Stimulated activated naive B cell treated with anti-CD40 and anti-IgM and Interleukin-4, amounts not matched to agents 10 μg/mL and 1 μg/mL and 100 μg/mL, for 72 hours (primary cell): ENCODE results near the gene YIPF2.

Experiments used
- ATAC-seq, 2 donors: fragments of 150-1000 bp; cut with Tn5 transposase; replicated peaks; 2 replicates each; pipeline ENCODE4 v1.10.0; 2021; ENCODE audit warnings: moderate library complexity in 1 of 2
- DNase-seq: peaks from one replicate; pipeline ENCODE4 v3.0.0; 2021
- H3K27ac Mint-ChIP-seq: one replicate; pipeline ENCODE4 v1.8.0; 2022; ENCODE audit warnings: mild to moderate bottlenecking, mixed read lengths
- H3K27me3 Mint-ChIP-seq, 2 donors: one replicate each; pipeline ENCODE4 v1.8.0; 2022; ENCODE audit warnings: mixed read lengths in 2 of 2
- H3K36me3 Mint-ChIP-seq, 2 donors: one replicate each; pipeline ENCODE4 v1.8.0; 2022; ENCODE audit warnings: mixed read lengths in 2 of 2, mild to moderate bottlenecking in 1 of 2
- H3K4me1 Mint-ChIP-seq, 2 donors: one replicate each; pipeline ENCODE4 v1.8.0; 2022; ENCODE audit warnings: mixed read lengths in 2 of 2, mild to moderate bottlenecking in 1 of 2
- H3K4me3 Mint-ChIP-seq, 2 donors: one replicate each; pipeline ENCODE4 v1.8.0; 2022; ENCODE audit warnings: mild to moderate bottlenecking in 2 of 2, mixed read lengths in 2 of 2, moderate library complexity in 1 of 2
- H3K9me3 Mint-ChIP-seq, 2 donors: one replicate each; pipeline ENCODE4 v1.8.0; 2022; ENCODE audit warnings: mixed read lengths in 2 of 2, mild to moderate bottlenecking in 1 of 2

The YIPF2 gene

DNA sequence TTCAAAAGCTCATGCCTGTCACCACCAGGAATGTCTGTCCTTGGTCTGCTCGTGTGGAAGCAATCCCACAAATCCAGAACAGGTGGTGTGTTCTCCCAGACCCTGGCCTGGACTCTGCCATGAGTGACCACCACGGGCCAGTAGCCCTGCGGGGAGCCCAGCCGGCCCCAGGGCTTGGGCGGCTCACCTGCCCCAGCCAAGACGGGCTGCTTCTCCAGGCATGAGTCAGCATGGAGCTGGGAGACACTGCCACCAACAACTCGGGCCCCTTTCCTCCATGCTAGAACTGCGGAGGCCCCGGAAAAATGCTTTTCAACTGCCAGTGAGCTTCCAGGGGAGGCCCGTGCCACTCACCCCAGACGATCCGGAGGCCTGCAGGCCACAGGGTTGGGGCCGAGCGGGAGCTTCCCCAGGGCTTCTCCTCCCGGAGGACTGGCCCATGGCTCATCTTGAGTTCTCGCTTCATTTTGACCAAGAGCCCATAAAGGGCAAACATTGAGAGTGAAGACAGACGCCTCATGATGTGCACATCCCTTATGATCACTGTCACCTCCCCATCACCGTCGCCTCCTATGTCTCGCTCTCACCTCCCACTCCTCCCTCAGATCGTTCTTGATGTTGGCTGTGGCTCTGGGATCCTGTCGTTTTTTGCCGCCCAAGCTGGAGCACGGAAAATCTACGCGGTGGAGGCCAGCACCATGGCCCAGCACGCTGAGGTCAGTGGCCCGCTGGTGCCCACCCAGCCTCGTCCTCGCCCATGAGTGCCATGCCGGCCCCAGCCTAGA, 16.7 kb downstream of the YIPF2 start:
- Mint-ChIP-seq H3K4me3 (no peak overlapping the region), H3K27ac (no peak overlapping the region), H3K4me1 (peaks cover 0 to 2% of the 10 kb centered on the region in 2 donors), H3K9me3 (no peaks in the 10 kb centered on the region), H3K36me3 (peaks cover 39 to 72% of the 10 kb centered on the region in 2 donors), H3K27me3 (no peaks in the 10 kb centered on the region)
- DNase-seq = no peak
- no peak for ATAC-seq

DNA sequence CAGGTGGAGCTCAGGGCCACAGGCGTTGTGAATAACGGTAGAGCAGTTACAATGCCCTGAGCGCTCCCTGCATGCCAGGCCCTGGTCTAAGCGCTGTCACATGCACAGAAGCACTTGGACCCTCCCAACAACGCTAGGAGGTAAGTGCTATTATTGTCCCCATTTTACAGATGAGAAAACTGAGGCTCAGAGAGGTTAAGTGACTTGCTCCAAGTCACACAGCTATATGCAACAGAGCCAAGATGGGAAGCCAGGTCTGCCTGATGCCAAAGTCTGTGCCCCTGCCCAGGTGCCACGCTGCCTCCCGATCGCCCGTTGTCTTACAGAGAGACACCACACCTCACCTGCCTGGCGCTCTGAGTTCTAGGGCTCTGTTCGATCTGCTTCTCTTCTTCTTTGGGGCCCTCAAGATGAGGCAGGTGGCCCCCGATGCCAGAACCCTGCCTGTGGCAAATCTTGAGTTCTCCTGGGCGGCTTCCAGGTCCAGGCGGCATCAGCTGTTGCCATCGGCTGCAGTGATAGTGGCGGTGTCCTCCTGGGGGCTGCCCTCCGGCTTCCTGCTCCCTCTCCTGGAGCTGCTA, 20.0 kb downstream of the YIPF2 start:
- Mint-ChIP-seq H3K36me3 (peaks cover 32 to 64% of the 10 kb centered on the region in 2 donors), H3K27me3 (no peaks in the 10 kb centered on the region), H3K4me3 (no peak overlapping the region), H3K4me1 (peaks cover 0 to 5% of the 10 kb centered on the region in 2 donors), H3K9me3 (no peaks in the 10 kb centered on the region), H3K27ac (no peak overlapping the region)
- no peak for DNase-seq
- ATAC-seq = no peak

DNA sequence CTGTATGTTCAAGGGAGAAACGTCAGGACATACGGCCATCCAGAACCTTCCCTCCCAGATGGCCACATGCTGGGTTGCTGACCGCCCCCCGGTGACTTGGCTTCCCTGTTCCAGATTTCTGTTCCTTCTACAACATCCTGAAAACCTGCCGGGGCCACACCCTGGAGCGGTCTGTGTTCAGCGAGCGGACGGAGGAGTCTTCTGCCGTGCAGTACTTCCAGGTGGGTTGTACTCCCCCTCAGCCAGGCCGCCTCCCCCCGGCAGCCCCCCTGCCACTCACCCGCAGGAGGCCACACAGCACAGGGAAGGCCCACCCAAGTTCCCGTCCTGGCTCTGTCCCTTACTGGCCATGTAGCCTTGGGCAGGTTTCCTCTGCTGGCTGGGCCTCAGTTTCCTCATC, 20.5 kb downstream of the YIPF2 start:
- Mint-ChIP-seq H3K27me3 (no peaks in the 10 kb centered on the region), H3K36me3 (peaks cover 32 to 66% of the 10 kb centered on the region in 2 donors), H3K9me3 (no peaks in the 10 kb centered on the region), H3K27ac (no peak overlapping the region), H3K4me3 (no peak overlapping the region), H3K4me1 (peaks cover 0 to 7% of the 10 kb centered on the region in 2 donors)
- no peak for ATAC-seq
- no peak for DNase-seq

DNA sequence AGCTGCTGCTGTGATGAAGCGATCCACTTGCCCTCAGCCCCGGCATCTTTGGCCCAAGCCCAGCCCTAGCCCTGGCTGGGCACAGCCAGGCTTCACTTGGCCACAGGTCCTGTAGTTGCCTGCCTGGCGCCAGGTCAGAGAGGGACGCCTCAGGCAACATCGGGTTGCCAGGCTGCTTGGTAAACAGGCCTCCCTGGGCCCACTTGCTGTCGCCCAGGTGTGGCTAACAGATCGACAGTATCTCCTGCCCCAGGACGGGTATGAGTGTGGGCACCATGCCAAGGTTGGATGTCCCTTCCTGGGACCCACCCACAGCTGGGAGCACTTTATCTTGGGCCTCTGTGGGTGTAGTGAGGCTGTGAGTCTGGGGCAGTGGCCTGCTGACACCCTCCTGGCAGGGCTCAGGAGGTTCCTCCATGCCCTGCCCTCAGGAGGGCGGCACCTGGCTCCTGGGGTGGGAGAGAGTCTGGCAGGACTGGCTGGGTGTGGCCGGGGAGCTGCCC, 29.2 kb downstream of the YIPF2 start:
- Mint-ChIP-seq H3K4me3 (no peak overlapping the region), H3K9me3 (no peaks in the 10 kb centered on the region), H3K27me3 (no peaks in the 10 kb centered on the region), H3K27ac (no peak overlapping the region), H3K36me3 (peaks cover 11 to 40% of the 10 kb centered on the region in 2 donors), H3K4me1 (peaks cover 17 to 34% of the 10 kb centered on the region in 2 donors)
- ATAC-seq = no peak
- no peak for DNase-seq

DNA sequence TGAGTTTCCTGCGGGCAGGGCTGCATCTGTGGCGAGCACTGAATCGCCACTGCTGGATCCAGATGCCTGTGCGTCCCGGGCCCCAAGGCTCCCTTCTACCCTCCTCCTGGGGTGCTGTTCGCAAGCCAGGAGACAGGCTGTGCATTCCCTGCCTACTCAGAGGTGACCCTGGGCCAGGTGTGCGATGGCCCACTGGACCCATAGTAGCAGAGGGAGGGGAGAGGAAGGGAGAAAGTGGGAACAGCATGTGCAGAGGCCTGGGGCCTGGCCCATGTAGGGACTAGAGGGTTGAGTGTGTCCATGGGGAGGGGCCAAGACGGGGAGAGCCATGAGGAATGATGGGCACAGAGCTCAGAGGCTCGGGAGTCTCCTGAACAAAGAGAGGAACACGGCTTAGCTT, 29.8 kb downstream of the YIPF2 start:
- no peaks in the 10 kb centered on the region for H3K9me3 Mint-ChIP-seq
- peaks cover 14 to 38% of the 10 kb centered on the region in 2 donors for H3K4me1 Mint-ChIP-seq
- peaks cover 14 to 36% of the 10 kb centered on the region in 2 donors for H3K36me3 Mint-ChIP-seq
- DNase-seq (no peak), ATAC-seq (no peak)
- H3K27me3 Mint-ChIP-seq = no peaks in the 10 kb centered on the region
- no peak overlapping the region for H3K4me3 Mint-ChIP-seq
- no peak overlapping the region for H3K27ac Mint-ChIP-seq

DNA sequence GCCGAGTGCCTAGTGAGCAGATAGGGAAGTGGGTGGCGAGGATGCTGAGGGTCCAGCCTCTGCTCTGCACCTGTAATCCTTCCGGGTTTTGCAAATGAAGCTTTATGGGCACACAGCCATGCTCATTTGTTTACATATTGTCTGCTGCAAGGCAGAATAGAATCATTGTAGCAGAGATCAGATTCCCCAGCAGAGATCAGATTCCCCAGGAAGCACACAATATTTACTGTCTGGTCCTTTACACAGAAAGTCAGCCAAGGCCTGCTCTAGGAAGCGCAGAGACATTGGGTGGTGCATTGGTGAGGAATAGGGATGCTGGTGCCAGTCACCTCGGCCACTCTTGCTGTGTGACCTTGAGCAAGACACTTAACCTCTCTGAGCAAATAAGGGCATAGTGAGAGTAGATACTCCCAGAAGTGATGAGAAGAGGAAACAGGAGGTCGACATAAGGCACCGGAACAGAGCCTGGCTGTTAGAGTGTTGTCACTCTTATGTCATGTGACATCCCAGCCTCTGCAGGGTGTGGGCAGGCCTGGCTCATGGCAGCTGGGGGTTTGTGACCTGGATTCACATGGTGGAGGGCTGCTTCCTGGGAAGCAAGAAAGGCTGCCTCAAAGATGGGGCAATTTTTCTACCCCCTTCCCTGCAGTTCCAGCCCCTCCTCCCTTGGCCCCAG, 31.4 kb downstream of the YIPF2 start:
- Mint-ChIP-seq H3K27me3 (no peaks in the 10 kb centered on the region), H3K27ac (no peak overlapping the region), H3K9me3 (no peaks in the 10 kb centered on the region), H3K4me3 (no peak overlapping the region), H3K36me3 (peaks cover 6 to 24% of the 10 kb centered on the region in 2 donors), H3K4me1 (peaks cover 12 to 38% of the 10 kb centered on the region in 2 donors)
- DNase-seq (no peak), ATAC-seq (peak in 1 of 2 donors; percentile 48)

DNA sequence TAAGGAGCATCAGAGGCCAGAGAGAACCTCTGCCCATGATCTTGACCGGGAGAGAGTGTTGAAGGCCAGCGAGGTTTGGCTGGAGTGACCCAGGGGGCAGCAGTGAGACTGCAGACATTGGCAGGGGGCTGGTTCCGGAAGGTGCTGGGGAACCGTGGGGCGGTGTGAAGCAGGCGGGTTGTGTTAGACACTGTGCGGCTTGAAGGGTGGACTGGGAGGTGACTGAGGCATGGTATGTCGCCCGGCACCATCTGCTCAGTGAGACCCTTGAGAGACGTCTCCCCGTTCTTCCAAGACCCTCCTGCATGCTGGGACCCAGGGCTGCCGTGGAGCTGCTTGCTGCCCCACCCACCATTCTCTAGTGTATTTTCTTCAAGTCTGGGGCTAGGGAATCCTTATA, 32.5 kb downstream of the YIPF2 start:
- H3K9me3 Mint-ChIP-seq = no peaks in the 10 kb centered on the region
- ATAC-seq (no peak), DNase-seq (no peak)
- H3K27me3 Mint-ChIP-seq = no peaks in the 10 kb centered on the region
- H3K27ac Mint-ChIP-seq = no peak overlapping the region
- peaks cover 5 to 28% of the 10 kb centered on the region in 2 donors for H3K36me3 Mint-ChIP-seq
- H3K4me3 Mint-ChIP-seq = no peak overlapping the region
- peaks cover 12 to 38% of the 10 kb centered on the region in 2 donors for H3K4me1 Mint-ChIP-seq

DNA sequence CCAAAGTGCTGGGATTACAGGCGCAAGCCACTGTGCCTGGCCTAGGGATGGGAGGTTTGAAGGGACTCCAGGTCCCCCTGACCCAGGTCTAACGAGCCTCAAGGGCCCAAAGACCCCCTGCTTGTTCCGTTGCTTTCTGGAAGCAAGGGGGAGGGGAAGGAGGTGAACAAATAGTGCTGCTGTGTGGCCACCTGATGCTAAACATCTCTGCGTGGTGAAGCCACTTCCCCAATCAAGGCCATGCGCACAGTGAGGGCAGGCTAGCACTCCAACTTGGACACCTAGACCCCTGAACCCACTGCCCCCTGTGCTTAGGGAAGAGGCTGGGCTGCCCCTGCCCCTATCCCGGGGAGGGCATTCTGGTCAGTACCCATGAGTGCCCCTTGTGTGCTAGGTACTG, 33.1 kb downstream of the YIPF2 start:
- Mint-ChIP-seq H3K9me3 (no peaks in the 10 kb centered on the region), H3K27me3 (no peaks in the 10 kb centered on the region), H3K27ac (no peak overlapping the region), H3K36me3 (peaks cover 5 to 28% of the 10 kb centered on the region in 2 donors), H3K4me1 (peaks cover 12 to 38% of the 10 kb centered on the region in 2 donors), H3K4me3 (peak overlapping the region in 1 of 2 donors; percentile 52)
- no peak for ATAC-seq
- DNase-seq = no peak

DNA sequence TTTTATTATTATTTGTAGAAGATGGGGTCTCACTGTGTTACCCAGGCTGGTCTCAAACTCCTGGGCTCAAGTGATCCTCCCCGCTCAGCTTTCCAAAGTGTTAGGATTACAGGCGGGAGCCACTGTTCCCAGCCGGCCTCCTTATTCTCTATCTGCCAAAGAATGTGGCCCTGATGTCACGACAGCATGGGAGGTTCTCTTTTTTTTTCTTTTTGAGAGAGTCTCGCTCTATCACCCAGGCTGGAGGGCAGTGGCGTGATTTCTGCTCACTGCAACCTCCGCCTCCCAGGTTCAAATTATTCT, 33.6 kb downstream of the YIPF2 start:
- H3K27me3 Mint-ChIP-seq = no peaks in the 10 kb centered on the region
- H3K27ac Mint-ChIP-seq = no peak overlapping the region
- H3K36me3 Mint-ChIP-seq = peaks cover 5 to 28% of the 10 kb centered on the region in 2 donors
- DNase-seq (no peak), ATAC-seq (no peak)
- no peaks in the 10 kb centered on the region for H3K9me3 Mint-ChIP-seq
- no peak overlapping the region for H3K4me3 Mint-ChIP-seq
- H3K4me1 Mint-ChIP-seq = peaks cover 12 to 34% of the 10 kb centered on the region in 2 donors

DNA sequence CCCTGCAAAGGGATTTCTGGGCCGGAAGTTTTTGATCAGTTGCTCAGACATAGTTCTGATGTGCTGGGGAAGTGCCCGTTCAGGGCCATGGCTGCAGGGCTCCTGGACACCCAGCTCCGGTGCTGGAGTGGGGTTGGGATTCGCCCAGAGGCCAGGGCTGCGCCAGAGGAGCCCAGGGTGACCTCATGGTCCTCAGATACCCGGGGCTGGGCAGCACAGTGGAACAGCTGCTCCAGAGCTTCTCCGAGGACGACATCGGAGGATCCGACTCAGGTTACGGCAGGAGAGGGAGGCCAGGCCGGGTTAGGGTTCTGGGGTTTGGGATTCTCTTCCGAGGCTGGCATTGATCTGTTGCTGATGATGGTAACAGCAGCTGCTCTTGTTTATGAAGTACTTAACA, 36.2 kb downstream of the YIPF2 start:
- H3K9me3 Mint-ChIP-seq = no peaks in the 10 kb centered on the region

DNA sequence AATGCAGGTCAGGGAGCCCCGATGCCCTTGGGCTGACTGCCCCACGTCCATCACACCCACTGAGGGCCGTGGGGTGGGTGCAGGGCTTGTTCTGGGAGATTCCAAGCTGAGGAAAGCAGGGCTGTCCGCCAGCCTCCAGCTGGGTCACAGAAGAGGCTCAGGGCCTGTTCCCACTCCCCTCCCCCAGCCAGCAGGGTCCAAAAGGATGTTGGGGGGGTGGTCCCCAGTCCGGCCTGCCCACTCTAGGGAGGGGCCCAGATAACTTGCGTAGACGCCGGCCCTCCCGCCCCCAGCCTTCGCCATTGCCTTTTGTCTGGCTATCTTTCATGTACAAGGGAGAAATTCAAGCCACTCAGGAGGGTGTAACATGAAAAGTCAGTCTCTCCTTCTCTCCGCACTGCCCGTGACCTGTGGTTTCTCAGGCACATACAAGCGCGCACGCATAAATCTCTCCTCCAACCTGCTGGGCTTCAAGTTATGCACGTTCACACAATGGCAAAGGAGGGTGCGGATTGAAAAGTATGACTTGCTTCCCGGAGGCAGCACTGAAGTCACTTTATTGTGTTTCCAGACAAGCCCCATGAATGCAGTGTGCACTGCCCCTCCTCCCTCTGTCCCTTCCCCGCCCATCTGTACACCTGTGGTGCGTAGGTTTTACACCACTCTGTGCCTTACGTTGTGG, 36.9 kb downstream of the YIPF2 start:
- ATAC-seq (no peak), DNase-seq (no peak)
- Mint-ChIP-seq H3K4me1 (peaks cover 14 to 37% of the 10 kb centered on the region in 2 donors), H3K4me3 (no peak overlapping the region), H3K27me3 (no peaks in the 10 kb centered on the region), H3K36me3 (peaks cover 8 to 20% of the 10 kb centered on the region in 2 donors), H3K9me3 (no peaks in the 10 kb centered on the region), H3K27ac (no peak overlapping the region)

More for the DNA sequence above, 36.2 kb downstream of the YIPF2 start:
- no peak for DNase-seq
- Mint-ChIP-seq H3K4me3 (no peak overlapping the region), H3K36me3 (peaks cover 8 to 22% of the 10 kb centered on the region in 2 donors), H3K4me1 (peaks cover 14 to 40% of the 10 kb centered on the region in 2 donors), H3K27ac (no peak overlapping the region), H3K27me3 (no peaks in the 10 kb centered on the region)
- ATAC-seq = no peak

DNA sequence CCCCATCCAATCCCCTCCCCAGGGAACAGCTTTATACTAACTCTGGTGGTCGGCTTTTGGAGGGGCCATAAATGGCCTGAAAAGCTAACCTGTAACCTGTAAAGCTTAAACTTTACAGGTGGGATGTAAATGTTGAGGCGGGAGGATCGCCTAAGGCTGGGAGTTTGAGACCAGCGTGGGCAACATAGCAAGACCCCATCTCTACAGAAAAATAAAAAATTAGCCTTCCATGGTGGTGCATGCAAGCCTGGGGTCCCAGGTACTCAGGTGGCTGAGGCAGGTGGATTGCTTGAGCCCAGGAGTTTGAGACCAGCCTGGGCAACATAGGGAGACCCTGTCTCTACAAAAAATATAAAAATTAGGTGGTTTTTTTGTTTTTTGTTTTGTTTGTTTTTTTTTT, 38.6 kb downstream of the YIPF2 start:
- H3K36me3 Mint-ChIP-seq = peaks cover 7 to 22% of the 10 kb centered on the region in 2 donors
- DNase-seq (no peak), ATAC-seq (no peak)
- no peak overlapping the region for H3K27ac Mint-ChIP-seq
- H3K9me3 Mint-ChIP-seq = no peaks in the 10 kb centered on the region
- no peaks in the 10 kb centered on the region for H3K27me3 Mint-ChIP-seq
- H3K4me1 Mint-ChIP-seq = peaks cover 13 to 35% of the 10 kb centered on the region in 2 donors
- H3K4me3 Mint-ChIP-seq = no peak overlapping the region

DNA sequence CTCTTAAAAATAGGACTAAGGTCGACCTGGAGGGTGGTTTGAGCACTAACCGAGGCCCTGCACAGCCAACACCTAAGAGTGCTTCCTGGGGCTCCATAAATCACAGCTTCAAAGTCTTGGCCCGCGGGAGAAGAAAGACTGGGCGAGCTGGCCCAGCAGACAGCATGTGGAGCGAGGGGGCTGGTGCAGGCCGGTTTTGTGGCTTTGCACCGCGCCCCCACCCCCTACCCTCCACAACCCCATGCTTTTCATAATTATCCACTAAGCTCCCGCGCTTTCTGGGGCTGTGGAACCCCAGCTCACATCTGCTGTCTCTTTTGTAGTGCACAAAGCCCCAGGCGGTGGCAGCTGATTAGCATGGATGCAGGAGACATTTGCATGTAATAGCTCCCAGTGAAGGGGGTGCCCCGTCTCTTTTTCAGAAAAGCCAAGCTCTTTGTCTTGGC, 40.0 kb downstream of the YIPF2 start:
- Mint-ChIP-seq H3K4me1 (peaks cover 11 to 29% of the 10 kb centered on the region in 2 donors), H3K9me3 (no peaks in the 10 kb centered on the region), H3K27me3 (no peaks in the 10 kb centered on the region), H3K27ac (no peak overlapping the region), H3K36me3 (peaks cover 3 to 18% of the 10 kb centered on the region in 2 donors), H3K4me3 (no peak overlapping the region)
- no peak for DNase-seq
- peak; percentile 46 to 57 for ATAC-seq
